Suprapubic skin (tissue), 4 donors: ENCODE data around the gene GZMB. TPM values are rescaled to one million over a fixed set of nuclear protein-coding genes. Genes with fewer than 3 reads are reported as not detected.

Source experiments
- total RNA-seq, 4 donors: library from RNA; depleted of rRNA; stranded (reverse); fragments of >200 nt; gene quantifications; one replicate each; pipeline ENCODE4 v1.1.0, GENCODE V29; 2016

Gene GZMB
- total RNA-seq, 4 donors from 2014 or later = 0.72 TPM; not detected in 3

Other genes with a start within 250 kb of the GZMB start
- 10 to 100 TPM; 18.5 to 43.6 (median 29.8) TPM for gene NYNRIN, start 235.2 kb downstream of the GZMB start, total RNA-seq
- 1 to 10 TPM in 1 of 4 donors, under 1 TPM in 2, not detected in 1; 0.30 to 2.6 (median 0.93) TPM for gene CBLN3, start 204.5 kb downstream of the GZMB start, total RNA-seq
- 100 to 1,000 TPM in 1 of 4 donors, 10 to 100 TPM in 3; 56.7 to 145 (median 84.3) TPM for gene KHNYN, start 204.2 kb downstream of the GZMB start, total RNA-seq
- gene SDR39U1, start 191.4 kb downstream of the GZMB start, total RNA-seq = 10 to 100 TPM; 30.1 to 82.3 (median 38.6) TPM
- gene CMA1, start 125.9 kb downstream of the GZMB start, total RNA-seq = not detected
- gene CTSG, start 57.9 kb downstream of the GZMB start, total RNA-seq = 1 to 10 TPM in 1 of 4 donors, under 1 TPM in 1, not detected in 2; 0.89 to 4.5 TPM
- not detected for gene GZMH, start 24.5 kb downstream of the GZMB start, total RNA-seq